GM21619 (cell line): ENCODE results near the gene AKR1B15.
A peak's percentile ranks its signal among the peaks of the same experiment; 100 is the strongest.
"Not testable (repeated sequence)": the region's sequence is repeated elsewhere in the genome, so short reads cannot be mapped to it uniquely, and the experiment has no call there.

ENCODE experiments used
- ATAC-seq: cut with Tn5 transposase; IDR thresholded peaks from one replicate; pipeline ENCODE4 v1.9.1; 2021; ENCODE audit not compliant: unreplicated experiment

The AKR1B15 gene

GRCh38 chr7:134532180-134532953 is 16.5 kb upstream of the AKR1B15 start:
- ATAC-seq: no peak

GRCh38 chr7:134532954-134533218 is 16.0 kb upstream of the AKR1B15 start:
- ATAC-seq: no peak

DNA sequence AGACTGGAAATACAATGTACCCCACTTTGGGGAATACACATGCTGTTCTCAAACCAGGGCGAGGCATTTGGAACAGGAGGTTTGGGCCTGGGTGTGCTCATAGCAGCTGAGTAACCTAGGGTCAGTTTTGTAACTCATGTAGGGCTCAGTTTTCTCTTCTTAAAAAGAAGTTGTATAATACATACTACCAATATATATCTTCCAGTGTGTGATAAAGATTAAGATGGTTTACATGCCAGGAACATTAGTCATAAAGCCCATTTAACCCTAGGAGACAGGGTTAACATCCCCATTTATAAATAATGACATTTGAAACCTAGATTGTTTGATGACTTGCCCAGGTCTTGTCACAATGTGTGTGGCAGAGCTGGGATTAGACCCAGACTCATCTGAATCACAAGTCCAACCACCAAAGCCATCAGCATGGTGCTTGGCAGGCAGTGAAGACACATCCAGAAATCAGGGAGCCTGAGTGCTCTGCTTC is 15.6 kb upstream of the AKR1B15 start:
- no peak for ATAC-seq

DNA sequence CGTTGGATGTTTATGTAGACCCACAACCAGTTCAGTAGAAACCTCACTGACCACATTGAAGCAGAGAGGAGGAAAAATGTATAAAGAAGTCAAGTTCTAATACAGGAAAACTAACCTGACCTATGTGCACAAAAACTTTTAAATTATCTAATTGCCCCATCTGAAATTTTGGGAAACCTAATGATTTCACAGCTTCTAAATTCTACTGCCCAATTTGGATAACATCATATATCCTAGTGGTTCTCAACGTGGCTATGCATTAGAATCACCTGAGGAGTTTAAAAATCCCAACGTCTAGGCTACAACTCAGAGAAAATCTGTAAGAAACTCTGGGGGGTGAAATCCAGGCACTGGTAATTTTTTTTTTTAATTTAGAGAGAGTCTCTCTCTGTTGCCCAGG is 14.3 kb upstream of the AKR1B15 start:
- ATAC-seq: no peak

GRCh38 chr7:134535272-134535918 is 13.5 kb upstream of the AKR1B15 start:
- no peak for ATAC-seq

GRCh38 chr7:134535919-134536299 is 13.0 kb upstream of the AKR1B15 start:
- no peak for ATAC-seq

DNA sequence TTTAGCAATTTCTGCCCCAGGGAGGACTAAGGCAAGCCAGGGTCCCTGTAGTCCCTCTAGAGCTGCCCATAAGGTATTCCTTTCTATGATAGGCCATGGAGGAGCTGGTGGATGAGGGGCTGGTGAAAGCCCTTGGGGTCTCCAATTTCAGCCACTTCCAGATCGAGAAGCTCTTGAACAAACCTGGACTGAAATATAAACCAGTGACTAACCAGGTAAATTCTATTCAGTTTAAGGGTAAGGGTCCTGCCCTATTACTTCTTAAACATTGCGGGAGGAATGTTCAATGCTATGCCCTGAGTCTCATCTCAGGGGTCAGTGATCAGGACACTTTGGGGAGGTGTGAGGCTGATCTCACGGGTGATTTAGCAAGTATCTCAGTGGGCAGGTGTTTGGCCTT is 12.4 kb upstream of the AKR1B15 start:
- ATAC-seq: not testable (repeated sequence)

GRCh38 chr7:134537273-134537781 is 11.6 kb upstream of the AKR1B15 start:
- not testable (repeated sequence) for ATAC-seq

- no peak for ATAC-seq
These were observed 9.4 kb upstream of the AKR1B15 start for GRCh38 chr7:134539380-134540004.

DNA sequence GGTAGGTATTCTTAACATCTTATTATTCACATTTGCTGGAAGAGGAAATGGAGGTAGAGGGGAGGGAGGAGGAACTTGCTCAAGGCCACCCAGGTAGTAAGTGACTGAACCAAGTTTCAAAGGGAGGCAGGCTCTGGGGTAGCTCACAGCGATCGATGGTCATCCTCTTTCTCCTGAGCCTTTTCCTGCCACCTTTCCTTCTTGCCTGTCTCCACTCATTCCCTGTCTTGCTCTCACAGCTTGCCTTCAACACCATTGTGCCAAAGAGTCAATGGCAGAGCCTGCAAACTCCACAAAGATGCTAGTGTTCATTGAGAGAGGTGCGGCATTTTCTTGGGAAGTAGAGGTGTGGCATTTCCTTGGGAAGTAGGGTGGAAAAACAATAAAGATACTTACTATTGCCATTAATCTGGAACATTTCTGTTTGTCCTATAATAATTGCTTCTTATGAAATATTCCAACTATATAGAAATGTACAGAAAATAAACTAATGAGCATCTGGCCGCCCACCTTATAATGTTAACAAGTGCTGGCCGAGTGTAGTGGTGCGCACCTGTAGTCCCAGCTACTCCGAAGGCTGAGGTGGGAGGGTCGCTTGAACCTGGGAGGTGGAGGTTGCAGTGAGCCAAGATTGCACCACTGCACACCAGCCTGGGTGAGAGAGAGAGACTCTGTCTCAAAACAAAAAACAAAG is 7.3 kb upstream of the AKR1B15 start:
- ATAC-seq: not testable (repeated sequence)

DNA sequence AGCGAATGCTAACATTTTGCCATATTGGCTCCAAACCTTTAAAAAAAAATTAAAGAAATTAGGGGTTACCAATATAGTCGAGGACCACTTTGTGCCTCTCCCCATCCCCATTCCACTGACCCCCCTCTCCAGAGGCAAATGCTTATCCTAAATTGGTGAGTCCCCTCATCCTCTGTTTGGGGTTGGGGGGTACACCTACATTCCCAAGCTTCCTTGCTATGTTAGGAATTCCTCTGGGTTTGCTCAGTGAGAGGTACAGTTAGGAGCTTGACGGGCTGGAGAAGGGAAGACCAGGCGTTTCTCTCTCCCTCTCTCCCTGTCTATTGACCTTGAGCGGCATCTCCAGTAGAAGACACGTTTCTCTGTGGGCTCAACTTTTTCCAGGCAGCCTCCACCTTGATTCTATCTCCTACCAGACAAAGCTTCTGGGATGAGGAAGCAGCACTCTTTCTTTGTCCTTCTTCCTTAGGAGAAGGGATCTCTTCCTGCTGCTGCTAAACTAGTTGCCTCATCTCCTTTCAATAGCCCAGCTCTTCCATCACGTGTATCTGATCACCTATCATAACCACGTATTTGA is 6.6 kb upstream of the AKR1B15 start:
- ATAC-seq: no peak

DNA sequence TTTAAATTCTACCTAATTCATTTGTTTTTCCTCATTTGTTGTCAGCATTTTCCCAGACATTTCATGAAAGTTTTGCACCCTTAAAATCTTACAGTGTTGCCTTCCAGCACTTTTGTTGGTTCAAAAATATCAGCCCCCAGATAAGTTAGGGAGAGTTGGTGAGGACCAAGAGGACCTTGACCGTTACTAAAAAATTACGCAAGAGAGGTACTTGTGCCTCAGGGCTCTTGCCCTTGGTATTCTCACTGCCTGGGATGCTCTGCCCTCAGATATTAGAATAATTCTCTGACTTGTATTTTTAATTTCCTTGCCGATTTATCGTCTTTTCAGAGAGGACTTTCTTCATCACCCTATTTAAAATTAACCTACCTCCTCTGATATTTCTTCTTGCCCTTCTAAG is 3.5 kb upstream of the AKR1B15 start:
- no peak for ATAC-seq

GRCh38 chr7:134545918-134546317 is 3.0 kb upstream of the AKR1B15 start:
- no peak for ATAC-seq

DNA sequence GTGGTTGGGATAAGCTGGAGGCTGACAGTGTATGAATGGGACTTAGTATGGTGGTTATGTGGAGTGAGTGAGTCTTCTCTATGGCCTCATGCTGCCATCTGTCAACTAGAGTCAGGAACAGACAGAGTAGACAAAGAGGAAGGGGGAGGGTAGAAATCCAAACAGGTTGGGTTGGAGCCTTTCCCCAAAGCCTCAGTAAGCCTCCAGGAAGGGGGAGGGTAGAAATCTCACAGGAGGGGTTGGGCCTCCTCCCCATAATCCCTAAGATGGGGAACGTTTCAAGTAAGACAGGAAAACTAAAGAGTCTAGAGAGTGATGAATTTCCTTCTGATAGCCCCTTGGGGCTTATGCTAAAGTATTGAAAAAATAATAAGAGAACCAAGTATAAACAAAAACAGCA is 2.0 kb upstream of the AKR1B15 start:
- ATAC-seq: no peak

DNA sequence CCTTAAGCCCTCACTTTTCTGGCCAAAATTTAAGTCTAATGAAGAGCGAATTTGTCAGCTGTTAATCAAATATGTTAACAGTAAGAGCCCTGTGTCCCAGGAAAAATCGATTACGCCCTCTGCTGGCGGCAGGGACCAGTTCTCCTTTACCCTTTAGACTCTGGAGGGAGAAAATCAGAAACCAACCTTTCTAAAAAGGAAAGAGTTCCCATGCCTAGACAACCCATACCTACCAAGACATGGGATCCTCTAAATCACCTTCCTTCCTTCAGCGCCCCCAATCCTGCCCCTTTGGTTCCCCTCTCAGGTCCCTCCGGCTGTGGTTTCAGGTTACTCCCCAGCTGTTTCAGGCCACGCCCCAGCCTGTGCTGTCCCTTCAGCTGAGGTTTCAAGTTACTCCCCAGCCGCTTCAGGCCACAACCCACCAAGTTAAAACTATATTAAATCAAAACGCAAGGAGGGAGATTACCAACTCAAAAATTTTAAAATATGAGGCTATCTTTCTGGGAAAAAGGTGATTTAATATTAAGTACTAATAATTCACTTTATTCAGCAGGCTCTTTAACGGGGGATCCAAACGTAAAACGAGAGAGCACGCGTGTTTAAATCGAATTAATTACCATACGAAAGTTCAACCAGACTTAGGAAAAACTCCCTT is 1.4 kb upstream of the AKR1B15 start:
- ATAC-seq: peak; percentile 66

DNA sequence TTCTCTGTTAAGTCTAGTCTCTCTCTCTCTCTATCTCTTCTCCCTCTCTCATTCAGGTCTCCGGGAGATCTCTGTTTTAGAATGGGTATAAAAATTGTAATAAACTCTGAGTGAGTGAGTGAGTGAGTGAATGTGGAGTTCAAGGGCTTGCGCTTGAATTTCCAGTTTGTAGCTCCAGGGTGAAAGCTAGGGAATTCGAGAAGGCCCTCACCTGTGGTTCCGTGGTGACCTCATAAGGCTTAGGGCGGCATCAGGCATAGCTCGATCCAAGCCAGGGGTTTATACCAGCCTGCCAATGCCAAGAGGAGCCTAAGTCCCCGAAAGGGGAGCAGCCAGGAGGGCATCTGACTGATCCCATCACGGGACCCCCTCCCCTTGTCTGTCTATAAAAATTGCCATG is 456 bp downstream of the AKR1B15 start:
- peak; percentile 1 for ATAC-seq

GRCh38 chr7:134552105-134552504 is 3.2 kb downstream of the AKR1B15 start:
- ATAC-seq: no peak

- no peak for ATAC-seq
These were observed 5.1 kb downstream of the AKR1B15 start for GRCh38 chr7:134553976-134554375.

GRCh38 chr7:134554417-134554966 is 5.6 kb downstream of the AKR1B15 start:
- ATAC-seq: peak; percentile 57

- no peak for ATAC-seq
These were observed 8.5 kb downstream of the AKR1B15 start for GRCh38 chr7:134557391-134557790.
